Tongue (tissue), 2 donors: Measurements from ENCODE around the gene COG4. TPM values are rescaled to one million over a fixed set of nuclear protein-coding genes. Genes with fewer than 3 reads are reported as not detected.
A peak's percentile ranks its signal among the peaks of the same experiment; 100 is the strongest.

Source experiments
- DNase-seq: peaks from one replicate; pipeline ENCODE4 v3.0.0-alpha.2; 2015
- total RNA-seq: library from RNA; depleted of rRNA; stranded (reverse); fragments of >200 nt; gene quantifications from one replicate; pipeline ENCODE4 v1.2.3, GENCODE V29; 2014

Gene COG4
- total RNA-seq, 1 donor from 2014 or later, result 38.7 TPM

DNA sequence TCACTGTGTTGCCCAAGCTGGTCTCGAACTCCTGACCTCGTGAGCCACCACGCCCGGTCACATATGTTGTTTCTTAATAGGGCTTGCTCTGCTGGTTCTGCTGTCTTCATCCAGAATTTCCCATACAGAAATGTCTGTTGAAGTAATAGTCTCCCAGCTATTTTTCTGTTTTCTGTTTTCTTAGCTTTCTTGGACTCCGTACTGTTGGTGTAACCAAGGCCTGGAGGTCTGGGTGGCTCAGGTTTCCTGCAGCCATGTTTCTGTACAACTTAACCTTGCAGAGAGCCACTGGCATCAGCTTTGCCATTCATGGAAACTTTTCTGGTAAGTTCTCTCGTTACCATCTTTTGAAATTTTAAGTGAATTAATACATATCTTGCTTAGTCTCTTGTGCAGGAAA lies 3.0 kb upstream of the COG4 start:
- DNase-seq, result no peak

DNA sequence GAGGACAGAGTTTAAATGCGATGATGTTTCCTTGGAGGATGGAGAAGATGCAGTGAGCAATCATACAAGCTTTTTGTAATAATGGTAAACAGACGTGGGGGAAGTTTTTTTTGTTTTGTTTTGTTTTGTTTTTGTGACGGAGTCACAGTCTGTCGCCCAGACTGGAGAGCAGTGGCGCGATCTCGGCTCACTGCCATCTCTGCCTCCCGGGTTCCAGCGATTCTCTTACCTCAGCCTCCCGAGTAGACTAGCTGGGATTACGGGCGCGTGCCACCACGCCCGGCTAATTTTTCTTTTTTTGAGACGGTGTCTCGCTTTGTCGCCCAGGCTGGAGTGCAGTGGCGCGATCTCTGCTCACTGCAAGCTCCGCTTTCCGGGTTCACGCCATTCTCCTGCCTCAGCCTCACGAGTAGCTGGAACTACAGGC lies 1.1 kb upstream of the COG4 start:
- peak; percentile 50 for DNase-seq

GRCh38 chr16:70523743-70524398 lies 517 bp upstream of the COG4 start, which contains the start of gene SF3B3:
TSS of gene SF3B3 (plus strand) at chr16:70523816. CDS start at chr16:70526657, 2,841 bp downstream.
- DNase-seq, result no peak

DNA sequence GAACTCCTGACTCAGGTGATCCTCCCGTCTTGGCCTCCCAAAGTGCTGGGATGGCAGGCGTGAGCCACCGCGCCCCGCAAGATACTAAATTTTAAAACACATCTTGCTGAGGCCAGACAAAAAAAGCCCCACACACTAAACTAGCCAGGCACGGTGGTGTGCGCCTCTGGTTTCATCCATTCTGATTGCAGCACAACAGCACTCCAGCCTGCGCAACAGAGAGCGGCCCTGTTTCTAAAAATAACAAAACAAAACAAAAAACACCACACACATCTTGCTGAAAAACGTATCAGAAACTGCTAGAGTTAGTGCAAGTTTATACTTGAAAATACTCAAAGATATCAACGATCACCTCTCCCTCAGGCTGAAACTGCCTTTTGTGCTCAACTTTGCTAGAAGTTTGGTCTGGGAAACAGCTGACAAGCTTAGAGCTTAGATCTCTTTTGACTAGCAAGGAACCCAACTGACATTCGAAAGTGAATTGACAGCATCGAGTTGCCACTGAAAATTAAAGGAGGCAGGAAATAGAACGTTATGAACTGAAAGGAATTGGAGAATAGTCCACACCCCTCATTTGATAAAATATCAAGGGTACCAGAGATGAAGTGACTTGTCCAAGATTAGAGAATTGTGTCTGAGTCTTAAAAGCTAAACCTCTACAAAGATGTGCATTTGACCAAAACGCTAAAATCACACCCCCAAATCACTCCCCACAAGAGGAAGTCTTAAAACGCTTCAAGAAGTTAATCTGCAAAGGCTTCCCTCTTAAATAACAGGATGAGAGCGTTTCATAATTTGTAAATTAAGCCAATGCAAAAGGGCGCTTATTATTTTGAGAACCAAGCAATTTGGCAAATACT lies 908 bp downstream of the COG4 start:
- DNase-seq, result peak; percentile 5

DNA sequence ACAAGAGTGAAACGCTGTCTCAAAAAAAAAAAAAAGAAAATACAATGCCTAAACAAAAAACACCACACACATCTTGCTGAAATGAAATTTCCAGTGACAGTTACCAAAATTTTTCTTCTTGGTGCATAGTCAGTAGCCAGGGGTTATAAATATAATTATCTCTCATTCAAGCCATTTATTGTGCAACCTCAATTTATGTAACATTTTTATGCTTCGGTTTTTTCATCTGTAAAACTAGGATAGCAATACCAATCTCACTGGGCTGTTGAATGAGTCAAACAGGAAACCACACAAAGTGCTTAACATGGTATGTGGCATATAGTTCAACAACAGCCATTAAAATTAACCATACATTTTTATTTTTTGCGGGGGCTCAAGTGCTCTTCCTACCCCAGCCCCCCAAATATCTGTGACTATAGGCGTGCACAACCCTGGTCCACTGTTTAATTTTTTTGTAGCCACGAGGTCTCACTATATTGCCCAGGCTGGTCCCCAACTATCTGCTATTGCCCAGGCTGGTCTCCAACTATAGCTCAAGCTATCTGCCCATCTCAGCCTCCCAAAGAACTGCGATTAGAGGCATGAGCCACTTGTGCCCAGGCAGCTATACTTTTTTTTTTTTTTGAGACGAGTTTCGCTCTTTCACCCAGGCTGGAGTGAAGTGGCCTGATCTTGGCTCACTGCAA lies 2.6 kb downstream of the COG4 start:
- DNase-seq, result no peak

DNA sequence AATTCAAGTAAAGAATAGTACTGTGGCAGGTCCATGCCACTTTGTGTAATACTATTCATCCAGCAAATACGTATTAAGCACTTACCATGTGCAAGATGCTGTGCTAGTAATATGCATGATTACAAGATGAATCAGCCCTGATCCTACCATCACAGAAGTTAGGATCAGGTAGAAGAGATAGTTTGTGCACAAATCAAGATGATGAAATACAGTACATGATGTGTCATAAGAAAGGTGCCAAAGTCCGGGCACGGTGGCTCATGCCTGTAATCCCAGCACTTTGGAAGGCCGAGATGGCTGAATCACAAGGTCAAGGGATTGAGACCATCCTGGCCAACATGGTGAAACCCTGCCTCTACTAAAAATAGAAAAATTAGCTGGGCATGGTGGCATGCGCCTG lies 10.9 kb downstream of the COG4 start:
- DNase-seq, result no peak

DNA sequence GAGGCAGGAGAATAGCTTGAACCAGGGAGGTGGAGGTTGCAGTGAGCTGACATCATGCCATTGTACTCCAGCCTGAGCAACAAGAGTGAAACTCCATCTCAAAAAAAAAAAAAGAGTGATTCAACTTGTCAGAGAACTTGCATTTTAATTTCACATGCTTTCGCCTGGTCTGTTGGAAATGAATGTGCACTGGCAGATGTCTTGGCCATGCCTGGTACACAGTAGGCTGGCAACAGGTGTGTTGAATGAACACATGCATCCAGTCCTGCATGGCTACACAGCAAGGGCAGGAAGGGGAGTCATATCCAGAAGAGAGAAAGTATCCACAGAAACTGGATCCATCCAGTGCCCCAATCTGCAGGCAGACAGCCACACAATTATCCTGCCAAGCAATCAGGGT lies 11.5 kb downstream of the COG4 start:
- no peak for DNase-seq

- DNase-seq, result no peak
These were observed 13.1 kb downstream of the COG4 start for GRCh38 chr16:70510216-70510615.

DNA sequence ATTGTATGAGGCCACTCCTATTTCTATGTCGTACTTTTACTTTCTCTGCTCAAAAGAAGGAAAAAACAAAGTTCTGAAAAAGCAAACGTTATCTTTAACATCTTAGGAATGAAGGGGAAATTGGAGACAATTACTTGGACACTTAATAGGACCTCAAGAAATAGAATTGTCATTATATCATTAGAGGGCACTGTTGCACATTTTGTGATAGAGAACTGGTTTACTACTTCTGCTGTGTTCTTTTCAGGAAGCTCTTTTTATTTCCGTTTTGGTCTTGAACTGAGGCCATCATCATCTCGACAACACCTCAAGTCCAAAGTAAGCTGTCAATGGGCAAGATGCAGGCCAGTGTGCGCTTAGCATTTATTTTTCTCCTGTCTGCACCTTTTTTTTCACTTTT lies 14.6 kb downstream of the COG4 start:
- no peak for DNase-seq

GRCh38 chr16:70496513-70496912 lies 26.8 kb downstream of the COG4 start:
- no peak for DNase-seq

DNA sequence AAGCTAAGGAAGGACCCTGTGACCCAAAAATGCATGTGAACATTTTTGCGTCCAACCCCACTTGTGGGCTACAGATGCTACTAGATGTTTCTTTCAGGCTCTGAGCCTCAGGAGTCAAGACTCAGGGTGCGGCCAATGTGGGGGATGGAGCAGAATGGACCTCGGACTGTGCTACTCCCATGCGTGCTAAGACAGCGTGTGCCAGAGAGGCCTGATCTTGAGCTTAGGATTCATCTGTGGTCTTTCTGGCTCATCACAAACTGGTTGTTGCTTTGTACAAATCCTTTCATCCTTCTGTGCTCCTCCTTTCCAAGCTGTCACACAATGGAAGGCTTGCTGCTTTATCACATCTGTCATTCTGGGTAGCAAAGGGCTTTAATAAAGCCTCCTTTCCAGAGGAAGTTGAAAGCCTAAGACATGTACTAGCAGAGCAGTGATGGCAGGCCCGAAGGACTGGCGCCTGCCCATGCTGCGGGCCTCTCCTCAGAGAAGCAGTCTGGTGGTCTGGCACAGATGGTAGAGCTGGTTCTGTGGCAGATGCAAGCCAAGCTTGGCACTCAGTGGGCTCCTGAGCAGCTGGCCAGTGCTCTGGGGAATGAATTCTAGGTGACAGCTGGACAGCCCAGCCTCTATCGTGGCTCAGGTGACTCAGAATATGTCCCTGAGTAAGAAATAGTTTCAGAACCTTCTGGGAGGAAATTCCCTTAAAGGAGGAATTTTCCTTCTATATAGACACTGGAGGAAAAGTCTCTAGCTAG lies 27.8 kb downstream of the COG4 start:
- no peak for DNase-seq

- DNase-seq, result no peak
These were observed 28.6 kb downstream of the COG4 start for GRCh38 chr16:70494777-70495176.

DNA sequence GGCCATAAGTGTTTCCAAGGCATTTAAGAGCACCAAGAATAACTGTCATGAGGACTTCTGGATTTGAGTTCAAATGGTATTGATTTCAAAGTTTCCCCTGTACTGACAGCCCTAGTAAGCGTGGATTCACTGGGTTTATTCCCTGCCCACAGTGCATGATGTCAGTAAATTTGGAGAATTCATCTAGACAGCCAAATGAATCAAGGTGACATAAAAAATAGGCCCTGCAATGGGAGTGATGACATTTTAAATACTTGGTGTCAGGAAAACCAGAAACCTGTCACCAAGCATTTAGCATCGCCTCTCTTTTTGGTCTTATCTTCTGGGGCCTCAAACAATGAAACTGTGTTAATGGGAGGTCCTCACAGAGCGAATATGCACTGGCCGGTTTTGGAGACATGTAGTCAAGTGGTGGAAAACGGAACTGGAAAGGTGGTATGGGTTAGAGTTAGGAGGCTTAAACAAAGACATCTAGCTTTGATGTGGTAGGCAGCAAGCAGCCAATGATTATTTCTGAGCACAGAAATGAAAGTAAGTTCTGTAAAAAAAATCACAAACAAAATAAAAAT lies 29.1 kb downstream of the COG4 start:
- DNase-seq, result no peak

GRCh38 chr16:70493802-70494201 lies 29.6 kb downstream of the COG4 start:
- DNase-seq, result no peak

GRCh38 chr16:70490261-70490660 lies 33.1 kb downstream of the COG4 start:
- peak; percentile 31 for DNase-seq

DNA sequence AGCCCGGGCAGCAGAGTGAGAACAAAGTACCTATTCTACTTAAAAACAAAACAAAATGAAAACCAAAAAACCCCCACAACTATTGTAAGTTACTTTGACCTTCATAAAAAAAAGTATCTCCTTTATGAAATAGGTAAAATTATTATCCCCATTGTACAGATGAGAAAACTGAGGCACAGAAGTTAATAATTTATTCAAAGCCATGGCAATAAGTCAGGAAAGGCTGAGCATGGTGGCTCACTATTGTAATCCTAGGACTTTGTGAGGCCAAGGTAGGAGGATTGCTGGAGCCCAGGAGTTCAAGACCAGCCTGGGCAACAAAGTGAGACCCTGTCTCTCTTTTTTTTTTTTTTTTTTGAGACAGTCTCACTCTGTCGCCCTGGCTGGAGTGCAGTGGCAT lies 38.5 kb downstream of the COG4 start:
- no peak for DNase-seq

- DNase-seq, result no peak
These were observed 39.9 kb downstream of the COG4 start for GRCh38 chr16:70483426-70483825.

- no peak for DNase-seq
These were observed 40.7 kb downstream of the COG4 start for GRCh38 chr16:70482624-70483023.

- DNase-seq, result no peak
These were observed 41.3 kb downstream of the COG4 start for GRCh38 chr16:70481929-70482536.

DNA sequence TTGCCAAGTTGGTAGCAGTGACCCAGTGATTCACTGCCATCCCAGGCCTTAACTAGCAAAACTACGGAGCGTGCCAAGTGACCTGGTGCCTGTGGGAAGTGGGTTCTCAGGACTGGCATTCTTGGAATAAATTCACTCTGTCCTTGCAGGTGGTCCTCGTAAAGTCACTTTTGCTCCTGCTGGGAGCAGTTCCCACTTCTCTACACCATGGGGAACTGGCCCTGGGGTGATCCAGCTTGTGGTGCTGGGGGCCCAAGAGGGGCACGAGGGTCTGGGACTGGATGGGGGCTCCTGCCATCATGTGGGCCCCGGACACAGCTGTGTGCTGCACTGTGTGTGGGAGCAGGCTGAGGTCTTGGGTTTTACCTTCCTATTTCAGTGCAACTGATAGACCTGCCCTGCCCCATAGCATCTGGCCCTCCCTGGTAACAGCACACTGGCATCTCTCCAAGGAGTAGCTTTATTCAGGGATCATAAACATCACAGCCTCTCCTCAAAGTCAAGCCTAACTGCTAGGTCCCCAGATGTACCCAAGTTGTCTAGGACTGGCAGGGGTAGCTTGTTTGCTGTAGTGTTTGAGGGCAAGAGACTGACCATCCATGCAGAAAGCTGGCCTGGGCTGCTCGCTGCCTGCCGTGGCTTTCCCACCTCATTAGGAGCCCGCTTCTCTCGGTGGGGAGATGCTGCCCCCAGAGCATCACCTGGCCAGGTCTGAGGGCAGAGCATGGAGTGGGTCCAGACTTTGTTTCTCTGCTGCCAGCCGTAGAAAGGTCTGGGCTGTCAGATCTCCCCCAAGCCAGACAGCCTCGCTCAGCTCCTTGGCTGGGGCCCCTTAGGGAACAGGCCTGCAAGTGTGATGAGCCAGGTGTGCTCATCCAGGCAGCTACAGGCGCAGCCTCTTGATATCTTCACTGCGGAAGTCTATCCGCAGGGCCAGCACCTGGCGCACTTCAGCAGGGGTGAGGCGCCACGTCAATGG lies 42.9 kb downstream of the COG4 start:
- DNase-seq, result no peak
